GM19397 (cell line): ENCODE results near the gene LCMT2.

Source experiments
- ATAC-seq: cut with Tn5 transposase; IDR thresholded peaks from one replicate; pipeline ENCODE4 v1.9.1; 2021; ENCODE audit warnings: mild to moderate bottlenecking, moderate library complexity; ENCODE audit not compliant: unreplicated experiment

LCMT2 gene

GRCh38 chr15:43276563-43277200, 53.7 kb downstream of the LCMT2 start:
- no peak for ATAC-seq

- no peak for ATAC-seq
Observed at GRCh38 chr15:43275740-43276562, 54.4 kb downstream of the LCMT2 start.

DNA sequence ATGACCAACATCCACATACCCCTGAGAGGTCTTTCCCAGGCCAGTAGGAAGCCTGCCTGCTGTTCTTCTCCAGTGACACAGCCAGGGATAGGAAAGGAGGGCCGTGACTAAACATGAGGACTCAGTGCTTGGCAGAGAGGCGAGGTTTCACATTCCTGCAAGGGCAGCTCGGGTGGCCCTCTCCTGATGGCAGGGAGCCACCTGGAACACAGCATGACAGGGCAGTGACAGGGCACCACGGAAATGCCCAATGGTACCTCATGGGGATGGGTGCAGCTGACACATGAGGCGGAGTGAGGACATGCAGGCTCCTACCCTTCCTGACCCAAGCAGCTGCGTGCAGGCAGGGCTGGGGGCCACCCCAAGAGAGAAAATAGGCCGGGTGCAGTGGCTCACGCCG, 56.2 kb downstream of the LCMT2 start:
- ATAC-seq: no peak
